B cell (primary cell): Measurements from ENCODE around the gene ZNF438.

Source experiments
- CTCF ChIP-seq: fragments of 200-600 bp; IDR thresholded peaks from one replicate; pipeline ENCODE4 v1.8.0; 2022; ENCODE audit warnings: antibody characterized with exemption, mild to moderate bottlenecking
- EZH2 ChIP-seq: IDR thresholded peaks from 2 replicates; pipeline ENCODE4 v1.6.1; 2012; ENCODE audit warnings: borderline replicate concordance, low read depth, mild to moderate bottlenecking, moderate library complexity, low read length; ENCODE audit not compliant: insufficient read depth, poor library complexity, severe bottlenecking

GRCh38 chr10:30911303-30911863, 120.3 kb downstream of the ZNF438 start:
- TF ChIP-seq CTCF (no peak), EZH2 (no peak)
